ENCODE results near the gene SLIT3. TPM values are rescaled to one million over a fixed set of nuclear protein-coding genes. Genes with fewer than 3 reads are reported as not detected.

SLIT3 gene
- total and polyA plus RNA-seq, 9 of the 15 experiments (the other 6 are each of a cell fraction or from before 2014, with no cell fraction given), result 0.01 to 0.04 TPM; not detected in 7

- no peaks in the 10 kb centered on the region for H4K20me1 ChIP-seq (replicated peaks; ENCODE audit: control insufficient read depth, insufficient read depth, low read length)
- ATAC-seq (no peak), DNase-seq (ENCODE audit: extremely low read depth in 1 of 4, low spot score in 3 of 4) (no peak), FAIRE-seq (no peak)
- H3K9me3 ChIP-seq (replicated peaks; ENCODE audit: control insufficient read depth, insufficient read depth, low read depth, low read length), result no peaks in the 10 kb centered on the region
- no peaks in the 10 kb centered on the region for H3K9me1 ChIP-seq (ENCODE audit: control insufficient read depth, insufficient read depth, low read length)
- H3K27me3 ChIP-seq (ENCODE audit: control insufficient read depth in 2 of 2, insufficient read depth in 2 of 2, low read length in 2 of 2), result no peaks in the 10 kb centered on the region; a peak in 1 of 5 replicates
- no peak overlapping the region for H3K4me2 ChIP-seq (ENCODE audit: insufficient read depth, low read length)
- WGBS (ENCODE audit: insufficient coverage, low coverage, missing lambda C conversion rate), result 0% methylated on average over 5 of the region's 6 CpGs
- H3K4me1 ChIP-seq (replicated peaks in 1 of 2; ENCODE audit: control insufficient read depth in 2 of 2, insufficient read depth in 2 of 2, low read length in 2 of 2), result no peaks in the 10 kb centered on the region
- ChIA-PET CTCF (ENCODE audit: low intra/inter-chr PET ratio) (no interaction called here), POLR2A (no interaction called here)
- no peak overlapping the region for H3K9ac ChIP-seq (ENCODE audit: insufficient read depth in 1 of 2, low read depth in 2 of 2, low read length in 2 of 2)
- intact Hi-C loops (cut with micrococcal nuclease) (no loop called here), in situ Hi-C loops (cut with MboI) (no loop called here)
- no peaks in the 10 kb centered on the region for H3K79me2 ChIP-seq (ENCODE audit: control insufficient read depth, insufficient read depth, low read length)
- no peak for TF ChIP-seq ETS1 (conservative IDR thresholded peaks at IDR 0.05; ENCODE audit: control insufficient read depth, low read depth, low read length)
- no peaks in the 10 kb centered on the region for H3K36me3 ChIP-seq (ENCODE audit: control insufficient read depth, insufficient read depth, low read length)
- BruUV-seq (replicated peaks), result no TSS peak
- no peak overlapping the region for H3K27ac ChIP-seq (ENCODE audit: extremely low read depth, low read depth, low read length)
- no peak overlapping the region for H2AFZ ChIP-seq (ENCODE audit: low read depth, low read length)
- H3K4me3 ChIP-seq, result no peak overlapping the region
Measured at GRCh38 chr5:169225830-169226356, 75.0 kb downstream of the SLIT3 start.

- Histone ChIP-seq H3K4me1 (replicated peaks in 1 of 2; ENCODE audit: control insufficient read depth in 2 of 2, insufficient read depth in 2 of 2, low read length in 2 of 2) (no peaks in the 10 kb centered on the region), H3K79me2 (ENCODE audit: control insufficient read depth, insufficient read depth, low read length) (no peaks in the 10 kb centered on the region), H3K9ac (ENCODE audit: insufficient read depth in 1 of 2, low read depth in 2 of 2, low read length in 2 of 2) (no peak overlapping the region), H3K9me3 (replicated peaks; ENCODE audit: control insufficient read depth, insufficient read depth, low read depth, low read length) (no peaks in the 10 kb centered on the region), H2AFZ (ENCODE audit: low read depth, low read length) (no peak overlapping the region), H3K9me1 (ENCODE audit: control insufficient read depth, insufficient read depth, low read length) (no peaks in the 10 kb centered on the region), H3K27me3 (ENCODE audit: control insufficient read depth in 2 of 2, insufficient read depth in 2 of 2, low read length in 2 of 2) (no peaks in the 10 kb centered on the region), H4K20me1 (replicated peaks; ENCODE audit: control insufficient read depth, insufficient read depth, low read length) (no peaks in the 10 kb centered on the region), H3K27ac (ENCODE audit: extremely low read depth, low read depth, low read length) (no peak overlapping the region), H3K4me2 (ENCODE audit: insufficient read depth, low read length) (no peak overlapping the region), H3K4me3 (no peak overlapping the region), H3K36me3 (ENCODE audit: control insufficient read depth, insufficient read depth, low read length) (no peaks in the 10 kb centered on the region)
- FAIRE-seq (no peak), DNase-seq (ENCODE audit: extremely low read depth in 1 of 4, low spot score in 3 of 4) (no peak), ATAC-seq (no peak)
- ChIA-PET CTCF (ENCODE audit: low intra/inter-chr PET ratio) (interaction anchor here (0.6 kb wide), 1 partner anchor 545 kb away, joined by 3 read pairs; no protein-coding TSS in a partner anchor), POLR2A (no interaction called here)
- TF ChIP-seq NCOA2 (IDR thresholded peaks at IDR 0.05; ENCODE audit: partially characterized antibody in 2 of 2), result no peak
- no peak for TF ChIP-seq KLF6 (CRISPR knock-in tag; IDR thresholded peaks at IDR 0.05; ENCODE audit: borderline replicate concordance)
- 6% methylated on average over 1 of the region's 1 CpG for WGBS (ENCODE audit: insufficient coverage, low coverage, missing lambda C conversion rate)
- in situ Hi-C loops (cut with MboI) (no loop called here), intact Hi-C loops (cut with micrococcal nuclease) (no loop called here)
- no TSS peak for BruUV-seq (replicated peaks)
Measured at GRCh38 chr5:169223595-169223953, 77.4 kb downstream of the SLIT3 start.
